Spleen (tissue), 11 donors: Measurements from ENCODE around the gene TCF19. TPM values are rescaled to one million over a fixed set of nuclear protein-coding genes. Genes with fewer than 3 reads are reported as not detected.

Experiments
- DNase-seq: peaks from one replicate; pipeline ENCODE4 v3.0.0-alpha.2; 2020
- H3K27ac ChIP-seq, 8 donors: fragments of 200-600 bp; sonication (generic) in 7 of 8; 1 replicate in 4 of 8; 2 replicates in 4 of 8; pipeline versions ENCODE4 v1.5.0 to v1.8.0; 2016 to 2021; ENCODE audit warnings: inconsistent platforms in 4 of 8, mild to moderate bottlenecking in 4 of 8, moderate library complexity in 1 of 8
- H3K27me3 ChIP-seq, 7 donors: fragments of 200-600 bp; sonication (generic) in 6 of 7; replicated peaks in 1 of 7; 1 replicate in 4 of 7; 2 replicates in 3 of 7; pipeline versions ENCODE4 v1.5.0 to v1.8.0; 2016 to 2021; ENCODE audit warnings: inconsistent platforms in 3 of 7, mild to moderate bottlenecking in 1 of 7
- H3K36me3 ChIP-seq, 6 donors: fragments of 200-600 bp; sonication (generic) in 5 of 6; 1 replicate in 4 of 6; 2 replicates in 2 of 6; pipeline versions ENCODE4 v1.5.0 to v1.8.0; 2016 to 2021; ENCODE audit warnings: inconsistent platforms in 2 of 6
- H3K4me1 ChIP-seq, 6 donors: fragments of 200-600 bp; sonication (generic) in 5 of 6; 1 replicate in 3 of 6; 2 replicates in 3 of 6; pipeline versions ENCODE4 v1.5.0 to v1.8.0; 2016 to 2021; ENCODE audit warnings: inconsistent platforms in 3 of 6
- H3K4me3 ChIP-seq, 8 donors: fragments of 200-600 bp; sonication (generic) in 7 of 8; 1 replicate in 4 of 8; 2 replicates in 4 of 8; pipeline versions ENCODE4 v1.5.0 to v1.8.0; 2016 to 2021; ENCODE audit warnings: inconsistent platforms in 4 of 8, mild to moderate bottlenecking in 4 of 8, moderate library complexity in 2 of 8
- H3K9me3 ChIP-seq, 8 donors: fragments of 200-600 bp; sonication (generic) in 7 of 8; 1 replicate in 4 of 8; 2 replicates in 4 of 8; pipeline versions ENCODE4 v1.5.0 to v1.8.0; 2016 to 2021; ENCODE audit warnings: inconsistent platforms in 4 of 8
- POLR2A ChIP-seq, 3 donors: fragments of 450-650 bp; IDR thresholded peaks; one replicate each; pipeline ENCODE4 v1.5.1; 2017; ENCODE audit warnings: antibody characterized with exemption in 3 of 3, mild to moderate bottlenecking in 1 of 3
- POLR2AphosphoS5 ChIP-seq, 3 donors: sonication (generic); formaldehyde crosslinking; IDR thresholded peaks; one replicate each; pipeline ENCODE4 v1.5.1; 2017; ENCODE audit warnings: antibody characterized with exemption in 3 of 3
- WGBS, 5 donors: extraction: QIAGEN DNeasy Blood & Tissue Kit in 3 of 5; methylation state at CpG; one replicate each; pipeline versions ENCODE4 v1.1.5 to v1.1.7; 2013 to 2018; 5-methylcytosine and 5-hydroxymethylcytosine counted together
- intact Hi-C: fragments of 100-400 bp; cut with DNase I; formaldehyde crosslinking; loops from one replicate; pipeline ENCODE4 v1.15.0; 2023; ENCODE audit warnings: low total_unique reads
- polyA plus RNA-seq, 3 donors: library from polyadenylated mRNA; stranded (reverse); fragments of 200-250 nt; gene quantifications; one replicate each; pipeline ENCODE4 v1.2.1, GENCODE V29; 2013
- total RNA-seq, 7 donors: library from RNA; depleted of rRNA in 3 of 7; stranded (reverse); fragments of >200 nt in 3 of 7; fragmentation: NEBNext Ultra II Directional in 4 of 7; extraction: Animal tissue kit (Norgen Biotek cat#: 25700) in 4 of 7; gene quantifications; one replicate each; pipeline versions ENCODE4 v1.1.0 to v1.2.1, GENCODE V29; 2016 to 2021
- TF ChIP-seq, protein P1 (sequence below), 11 experiments: fragments of 200-600 bp in 7 of 11; fragments of 450-650 bp in 4 of 11; sonication (generic) in 4 of 11; IDR thresholded peaks in 8 of 11; conservative IDR thresholded peaks in 3 of 11; 1 replicate in 7 of 11; 2 replicates in 4 of 11; pipeline versions ENCODE4 v1.4.0 to v1.8.0; 2016 to 2021; ENCODE audit warnings: antibody characterized with exemption in 11 of 11, inconsistent platforms in 4 of 11, mild to moderate bottlenecking in 1 of 11
- donor health status: healthy with polysubstance abuse.
- donor health status: DM: no; HTN: no; CAD: no; lungs with moderate emphysema.
- donor health status: DM: no; HTN: no; CAD: no.
- donor health status: Bipolar disorder and iron deficiency.
- donor health status: healthy.
- donor health status: DM: no; HTN: no; CAD: no.
- donor health status: DM: yes; HTN: yes; CAD: no.

TCF19 gene
- total and polyA plus RNA-seq, 10 donors, result 6.2 to 12.6 (median 9.3) TPM

DNA sequence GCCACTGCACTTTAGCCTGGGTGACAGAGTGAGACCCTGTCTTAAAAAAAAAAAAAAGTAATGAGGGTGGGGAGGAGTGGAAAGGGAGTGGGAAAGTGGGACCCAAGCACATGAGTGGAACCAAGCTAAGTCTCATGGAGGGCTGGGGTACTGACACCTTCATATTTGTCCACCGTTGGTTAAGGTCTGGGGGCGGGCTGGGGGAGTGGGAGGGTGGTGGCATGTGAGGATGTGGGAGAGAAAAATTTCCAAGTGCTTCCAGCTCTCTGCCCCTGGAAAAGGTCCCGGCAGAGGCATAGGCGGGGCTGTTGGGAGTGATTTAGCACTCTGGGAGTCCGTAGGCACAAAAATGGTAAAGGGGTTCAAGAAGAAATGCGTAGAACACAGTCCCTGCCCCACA is 25.6 kb upstream of the TCF19 start:
- Histone ChIP-seq H3K4me3 (no peak overlapping the region), H3K27ac (no peak overlapping the region), H3K27me3 (peaks cover 0 to 5% (median 0%) of the 10 kb centered on the region in 7 donors), H3K9me3 (no peaks in the 10 kb centered on the region), H3K36me3 (no peaks in the 10 kb centered on the region), H3K4me1 (peaks cover 0 to 12% (median 7%) of the 10 kb centered on the region in 6 donors)
- 64 to 83% (median 76%) methylated on average over 6 of the region's 6 CpGs for WGBS, 5 donors
- intact Hi-C loops, result no loop called here
- TF ChIP-seq, protein P1, sequence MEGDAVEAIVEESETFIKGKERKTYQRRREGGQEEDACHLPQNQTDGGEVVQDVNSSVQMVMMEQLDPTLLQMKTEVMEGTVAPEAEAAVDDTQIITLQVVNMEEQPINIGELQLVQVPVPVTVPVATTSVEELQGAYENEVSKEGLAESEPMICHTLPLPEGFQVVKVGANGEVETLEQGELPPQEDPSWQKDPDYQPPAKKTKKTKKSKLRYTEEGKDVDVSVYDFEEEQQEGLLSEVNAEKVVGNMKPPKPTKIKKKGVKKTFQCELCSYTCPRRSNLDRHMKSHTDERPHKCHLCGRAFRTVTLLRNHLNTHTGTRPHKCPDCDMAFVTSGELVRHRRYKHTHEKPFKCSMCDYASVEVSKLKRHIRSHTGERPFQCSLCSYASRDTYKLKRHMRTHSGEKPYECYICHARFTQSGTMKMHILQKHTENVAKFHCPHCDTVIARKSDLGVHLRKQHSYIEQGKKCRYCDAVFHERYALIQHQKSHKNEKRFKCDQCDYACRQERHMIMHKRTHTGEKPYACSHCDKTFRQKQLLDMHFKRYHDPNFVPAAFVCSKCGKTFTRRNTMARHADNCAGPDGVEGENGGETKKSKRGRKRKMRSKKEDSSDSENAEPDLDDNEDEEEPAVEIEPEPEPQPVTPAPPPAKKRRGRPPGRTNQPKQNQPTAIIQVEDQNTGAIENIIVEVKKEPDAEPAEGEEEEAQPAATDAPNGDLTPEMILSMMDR (IDR thresholded peaks at IDR 0.05 in 8 of 11, conservative IDR thresholded peaks at IDR 0.05 in 3 of 11), result no peak
- no peak for TF ChIP-seq POLR2AphosphoS5 (IDR thresholded peaks at IDR 0.05)
- no peak for TF ChIP-seq POLR2A (IDR thresholded peaks at IDR 0.05)
- no peak for DNase-seq

DNA sequence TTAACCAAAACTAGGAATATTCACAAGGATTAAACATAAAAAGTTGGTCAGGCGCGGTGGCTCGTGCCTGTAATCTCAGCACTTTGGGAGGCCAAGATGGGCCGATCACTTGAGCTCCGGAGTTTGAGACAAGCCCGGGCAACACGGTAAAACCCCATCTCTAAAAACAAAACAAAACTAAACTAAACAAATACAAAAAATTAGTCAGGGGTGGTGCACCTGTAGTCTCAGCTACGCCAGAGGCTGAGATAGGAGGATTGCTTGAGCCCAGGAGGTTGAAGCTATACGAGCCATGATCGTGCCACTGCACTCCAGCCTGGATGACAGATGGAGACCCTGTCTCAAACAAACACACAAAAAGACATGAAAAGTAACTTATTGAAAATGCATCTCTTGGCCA is 22.7 kb upstream of the TCF19 start:
- Histone ChIP-seq H3K27me3 (no peaks in the 10 kb centered on the region), H3K4me3 (no peak overlapping the region), H3K4me1 (peaks cover 0 to 18% (median 8%) of the 10 kb centered on the region in 6 donors), H3K36me3 (no peaks in the 10 kb centered on the region), H3K27ac (no peak overlapping the region), H3K9me3 (no peaks in the 10 kb centered on the region)
- no peak for DNase-seq
- no peak for TF ChIP-seq POLR2A (IDR thresholded peaks at IDR 0.05)
- no peak for TF ChIP-seq POLR2AphosphoS5 (IDR thresholded peaks at IDR 0.05)
- TF ChIP-seq, protein P1 (IDR thresholded peaks at IDR 0.05 in 8 of 11, conservative IDR thresholded peaks at IDR 0.05 in 3 of 11), result no peak
- intact Hi-C loops, result loop anchor here (2.0 to 5.0 kb wide), 2 partner anchors 57 to 232 kb away; no protein-coding TSS in a partner anchor
- WGBS, 5 donors, result 65 to 96% (median 82%) methylated on average over 10 of the region's 10 CpGs

DNA sequence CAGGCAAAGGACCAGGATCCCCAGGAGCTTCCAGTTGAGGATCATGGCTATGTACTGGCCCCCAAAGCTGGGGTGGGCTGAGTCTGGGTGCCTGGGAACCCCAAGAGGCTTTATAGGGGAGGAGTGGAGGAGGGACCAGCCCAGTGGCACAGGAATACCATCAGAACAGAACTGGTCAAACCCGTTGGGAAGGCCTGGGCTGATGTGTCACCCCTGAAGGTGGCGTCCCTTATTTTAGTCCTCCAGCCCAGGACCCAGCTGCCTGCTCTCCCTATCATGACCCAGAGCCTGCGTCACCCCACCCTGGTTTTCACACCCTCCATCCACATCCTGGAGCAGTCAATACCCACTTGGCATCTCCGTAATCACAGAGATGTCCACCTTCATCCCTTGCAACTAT is 19.4 kb upstream of the TCF19 start, which contains the start of gene PSORS1C2:
TSS of gene PSORS1C2 (minus strand) at position 85 of the 400 bp plus-strand sequence. CDS start at position 45, 40 bp downstream.
- Histone ChIP-seq H3K27ac (no peak within 1 kb of the TSS), H3K4me3 (peak within 1 kb of the TSS in 1 of 8 donors; percentile 58), H3K4me1 (peaks cover 0 to 30% (median 8%) of the 10 kb centered on the region in 6 donors), H3K36me3 (peaks cover 0 to 20% (median 6%) of the 10 kb centered on the region in 6 donors), H3K9me3 (no peaks in the 10 kb centered on the region), H3K27me3 (no peaks in the 10 kb centered on the region)
- 89 to 98% (median 93%) methylated on average over 4 of the region's 4 CpGs for WGBS, 5 donors
- TF ChIP-seq POLR2A (IDR thresholded peaks at IDR 0.05) (no peak), POLR2AphosphoS5 (IDR thresholded peaks at IDR 0.05) (no peak)
- TF ChIP-seq, protein P1 (IDR thresholded peaks at IDR 0.05 in 8 of 11, conservative IDR thresholded peaks at IDR 0.05 in 3 of 11), result no peak
- intact Hi-C loops, result loop anchor here (5.0 kb wide), 1 partner anchor 228 kb away; no protein-coding TSS in a partner anchor
- DNase-seq, result no peak

GRCh38 chr6:31139599-31139998 is 18.8 kb upstream of the TCF19 start:
- TF ChIP-seq POLR2A (IDR thresholded peaks at IDR 0.05) (no peak), POLR2AphosphoS5 (IDR thresholded peaks at IDR 0.05) (no peak)
- TF ChIP-seq, protein P1 (IDR thresholded peaks at IDR 0.05 in 8 of 11, conservative IDR thresholded peaks at IDR 0.05 in 3 of 11), result no peak
- no peaks in the 10 kb centered on the region for H3K9me3 ChIP-seq
- 48 to 70% (median 56%) methylated on average over 4 of the region's 4 CpGs for WGBS, 5 donors
- H3K27me3 ChIP-seq, result no peaks in the 10 kb centered on the region
- no peak overlapping the region for H3K27ac ChIP-seq
- H3K4me1 ChIP-seq, result peaks cover 0 to 30% (median 8%) of the 10 kb centered on the region in 6 donors
- no peak for DNase-seq
- H3K4me3 ChIP-seq, result no peak overlapping the region
- peaks cover 0 to 26% (median 7%) of the 10 kb centered on the region in 6 donors for H3K36me3 ChIP-seq
- intact Hi-C loops, result loop anchor here (5.0 kb wide), 1 partner anchor 228 kb away; no protein-coding TSS in a partner anchor
